H1 (cell line): ENCODE results near the gene GLYR1. TPM values are rescaled to one million over a fixed set of nuclear protein-coding genes. Genes with fewer than 3 reads are reported as not detected.

Source experiments
- KDM5A ChIP-seq: fragments of 200-600 bp; IDR thresholded peaks from 2 replicates; pipeline ENCODE4 v1.7.1; 2012; ENCODE audit warnings: mild to moderate bottlenecking, low read length, inconsistent platforms, mixed read lengths
- RFX5 ChIP-seq: IDR thresholded peaks from 2 replicates; pipeline ENCODE4 v1.6.1; 2011; ENCODE audit warnings: low read depth, low read length, improper control_type of control experiment, borderline replicate concordance
- TAF7 ChIP-seq: optimal IDR thresholded peaks from 2 replicates; pipeline ENCODE3; 2011; ENCODE audit warnings: low read depth, mild to moderate bottlenecking, inconsistent platforms, low read length, moderate library complexity, borderline replicate concordance
- polyA plus RNA-seq, 7 experiments: library from polyadenylated mRNA; depleted of rRNA in 3 of 7; stranded (reverse) in 5 of 7; unstranded in 2 of 7; fragments of >200 nt in 5 of 7; fragments of 200-250 nt in 2 of 7; gene quantifications; 1 replicate in 5 of 7; 2 replicates in 1 of 7; 4 replicates in 1 of 7; pipeline versions ENCODE4 v1.2.1 to v1.2.3, GENCODE V29; 2011 to 2013; ENCODE audit warnings: missing spikeins in 2 of 7, mixed read lengths in 2 of 7
- total RNA-seq: library from RNA; stranded (reverse); fragmentation: NEBNext Ultra II Directional; extraction: Animal tissue kit (Norgen Biotek cat#: 25700); gene quantifications from 2 replicates; pipeline ENCODE4 v1.2.1, GENCODE V29; 2021
- TF ChIP-seq, protein P1 (sequence below): fragments of 300-600 bp; sonication (generic); IDR thresholded peaks from 2 replicates; pipeline ENCODE4 v1.7.1; 2012; ENCODE audit warnings: low read length, moderate library complexity, mild to moderate bottlenecking, inconsistent platforms; ENCODE audit not compliant: insufficient replicate concordance
- TF ChIP-seq, protein P2 (sequence below): IDR thresholded peaks from 2 replicates; pipeline ENCODE4 v1.6.1; 2011; ENCODE audit warnings: low read length, improper control_type of control experiment

GLYR1 gene
- total and polyA plus RNA-seq, 2 of the 8 experiments (the other 6 are each of a cell fraction or from before 2014, with no cell fraction given) = 50.2 to 115 TPM

- TF ChIP-seq RFX5 (no peak), TAF7 (no peak), KDM5A (0 out of 2 replicates have a peak, but pooled peaks have one; percentile 44)
- TF ChIP-seq, protein P1, sequence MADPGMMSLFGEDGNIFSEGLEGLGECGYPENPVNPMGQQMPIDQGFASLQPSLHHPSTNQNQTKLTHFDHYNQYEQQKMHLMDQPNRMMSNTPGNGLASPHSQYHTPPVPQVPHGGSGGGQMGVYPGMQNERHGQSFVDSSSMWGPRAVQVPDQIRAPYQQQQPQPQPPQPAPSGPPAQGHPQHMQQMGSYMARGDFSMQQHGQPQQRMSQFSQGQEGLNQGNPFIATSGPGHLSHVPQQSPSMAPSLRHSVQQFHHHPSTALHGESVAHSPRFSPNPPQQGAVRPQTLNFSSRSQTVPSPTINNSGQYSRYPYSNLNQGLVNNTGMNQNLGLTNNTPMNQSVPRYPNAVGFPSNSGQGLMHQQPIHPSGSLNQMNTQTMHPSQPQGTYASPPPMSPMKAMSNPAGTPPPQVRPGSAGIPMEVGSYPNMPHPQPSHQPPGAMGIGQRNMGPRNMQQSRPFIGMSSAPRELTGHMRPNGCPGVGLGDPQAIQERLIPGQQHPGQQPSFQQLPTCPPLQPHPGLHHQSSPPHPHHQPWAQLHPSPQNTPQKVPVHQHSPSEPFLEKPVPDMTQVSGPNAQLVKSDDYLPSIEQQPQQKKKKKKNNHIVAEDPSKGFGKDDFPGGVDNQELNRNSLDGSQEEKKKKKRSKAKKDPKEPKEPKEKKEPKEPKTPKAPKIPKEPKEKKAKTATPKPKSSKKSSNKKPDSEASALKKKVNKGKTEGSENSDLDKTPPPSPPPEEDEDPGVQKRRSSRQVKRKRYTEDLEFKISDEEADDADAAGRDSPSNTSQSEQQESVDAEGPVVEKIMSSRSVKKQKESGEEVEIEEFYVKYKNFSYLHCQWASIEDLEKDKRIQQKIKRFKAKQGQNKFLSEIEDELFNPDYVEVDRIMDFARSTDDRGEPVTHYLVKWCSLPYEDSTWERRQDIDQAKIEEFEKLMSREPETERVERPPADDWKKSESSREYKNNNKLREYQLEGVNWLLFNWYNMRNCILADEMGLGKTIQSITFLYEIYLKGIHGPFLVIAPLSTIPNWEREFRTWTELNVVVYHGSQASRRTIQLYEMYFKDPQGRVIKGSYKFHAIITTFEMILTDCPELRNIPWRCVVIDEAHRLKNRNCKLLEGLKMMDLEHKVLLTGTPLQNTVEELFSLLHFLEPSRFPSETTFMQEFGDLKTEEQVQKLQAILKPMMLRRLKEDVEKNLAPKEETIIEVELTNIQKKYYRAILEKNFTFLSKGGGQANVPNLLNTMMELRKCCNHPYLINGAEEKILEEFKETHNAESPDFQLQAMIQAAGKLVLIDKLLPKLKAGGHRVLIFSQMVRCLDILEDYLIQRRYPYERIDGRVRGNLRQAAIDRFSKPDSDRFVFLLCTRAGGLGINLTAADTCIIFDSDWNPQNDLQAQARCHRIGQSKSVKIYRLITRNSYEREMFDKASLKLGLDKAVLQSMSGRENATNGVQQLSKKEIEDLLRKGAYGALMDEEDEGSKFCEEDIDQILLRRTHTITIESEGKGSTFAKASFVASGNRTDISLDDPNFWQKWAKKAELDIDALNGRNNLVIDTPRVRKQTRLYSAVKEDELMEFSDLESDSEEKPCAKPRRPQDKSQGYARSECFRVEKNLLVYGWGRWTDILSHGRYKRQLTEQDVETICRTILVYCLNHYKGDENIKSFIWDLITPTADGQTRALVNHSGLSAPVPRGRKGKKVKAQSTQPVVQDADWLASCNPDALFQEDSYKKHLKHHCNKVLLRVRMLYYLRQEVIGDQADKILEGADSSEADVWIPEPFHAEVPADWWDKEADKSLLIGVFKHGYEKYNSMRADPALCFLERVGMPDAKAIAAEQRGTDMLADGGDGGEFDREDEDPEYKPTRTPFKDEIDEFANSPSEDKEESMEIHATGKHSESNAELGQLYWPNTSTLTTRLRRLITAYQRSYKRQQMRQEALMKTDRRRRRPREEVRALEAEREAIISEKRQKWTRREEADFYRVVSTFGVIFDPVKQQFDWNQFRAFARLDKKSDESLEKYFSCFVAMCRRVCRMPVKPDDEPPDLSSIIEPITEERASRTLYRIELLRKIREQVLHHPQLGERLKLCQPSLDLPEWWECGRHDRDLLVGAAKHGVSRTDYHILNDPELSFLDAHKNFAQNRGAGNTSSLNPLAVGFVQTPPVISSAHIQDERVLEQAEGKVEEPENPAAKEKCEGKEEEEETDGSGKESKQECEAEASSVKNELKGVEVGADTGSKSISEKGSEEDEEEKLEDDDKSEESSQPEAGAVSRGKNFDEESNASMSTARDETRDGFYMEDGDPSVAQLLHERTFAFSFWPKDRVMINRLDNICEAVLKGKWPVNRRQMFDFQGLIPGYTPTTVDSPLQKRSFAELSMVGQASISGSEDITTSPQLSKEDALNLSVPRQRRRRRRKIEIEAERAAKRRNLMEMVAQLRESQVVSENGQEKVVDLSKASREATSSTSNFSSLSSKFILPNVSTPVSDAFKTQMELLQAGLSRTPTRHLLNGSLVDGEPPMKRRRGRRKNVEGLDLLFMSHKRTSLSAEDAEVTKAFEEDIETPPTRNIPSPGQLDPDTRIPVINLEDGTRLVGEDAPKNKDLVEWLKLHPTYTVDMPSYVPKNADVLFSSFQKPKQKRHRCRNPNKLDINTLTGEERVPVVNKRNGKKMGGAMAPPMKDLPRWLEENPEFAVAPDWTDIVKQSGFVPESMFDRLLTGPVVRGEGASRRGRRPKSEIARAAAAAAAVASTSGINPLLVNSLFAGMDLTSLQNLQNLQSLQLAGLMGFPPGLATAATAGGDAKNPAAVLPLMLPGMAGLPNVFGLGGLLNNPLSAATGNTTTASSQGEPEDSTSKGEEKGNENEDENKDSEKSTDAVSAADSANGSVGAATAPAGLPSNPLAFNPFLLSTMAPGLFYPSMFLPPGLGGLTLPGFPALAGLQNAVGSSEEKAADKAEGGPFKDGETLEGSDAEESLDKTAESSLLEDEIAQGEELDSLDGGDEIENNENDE = no peak
- TF ChIP-seq, protein P2, sequence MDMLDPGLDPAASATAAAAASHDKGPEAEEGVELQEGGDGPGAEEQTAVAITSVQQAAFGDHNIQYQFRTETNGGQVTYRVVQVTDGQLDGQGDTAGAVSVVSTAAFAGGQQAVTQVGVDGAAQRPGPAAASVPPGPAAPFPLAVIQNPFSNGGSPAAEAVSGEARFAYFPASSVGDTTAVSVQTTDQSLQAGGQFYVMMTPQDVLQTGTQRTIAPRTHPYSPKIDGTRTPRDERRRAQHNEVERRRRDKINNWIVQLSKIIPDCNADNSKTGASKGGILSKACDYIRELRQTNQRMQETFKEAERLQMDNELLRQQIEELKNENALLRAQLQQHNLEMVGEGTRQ = no peak
These were observed 80.0 kb downstream of the GLYR1 start, which contains the start of gene ZNF500 (continued) for GRCh38 chr16:4766875-4767628.
